HEK293 (cell line): ENCODE results near the gene TLCD2.

ENCODE experiments used
- CTCF ChIA-PET: fragments of 350-600 bp; formaldehyde crosslinking; extraction: SDS; loops from one replicate; lab custom pipeline; 2021; ENCODE audit warnings: antibody characterized with exemption; lab: Yijun Ruan, JAX
- POLR2A ChIA-PET: fragments of 300-600 bp; formaldehyde crosslinking; extraction: SDS; loops from one replicate; lab custom pipeline; 2020; ENCODE audit warnings: antibody characterized with exemption, inconsistent platforms; lab: Yijun Ruan, JAX
- H3K27ac ChIP-seq: fragments of 200-500 bp; sonication (Bioruptor generic); 2 replicates; pipeline ENCODE4 v1.5.1; 2014; ENCODE audit warnings: low read depth, low read length, control low read depth, inconsistent platforms; ENCODE audit errors: extremely low read depth
- H3K36me3 ChIP-seq, 2 experiments: fragments of 200-500 bp in 1 of 2; sonication (Bioruptor generic) in 1 of 2; 1 replicate in 1 of 2; 2 replicates in 1 of 2; pipeline ENCODE4 v1.5.1; 2014 to 2017; ENCODE audit warnings: inconsistent platforms in 2 of 2, low read length in 2 of 2; ENCODE audit not compliant: control insufficient read depth in 2 of 2, insufficient read depth in 1 of 2
- H3K4me1 ChIP-seq: fragments of 200-500 bp; sonication (Bioruptor generic); 2 replicates; pipeline ENCODE4 v1.5.1; 2014; ENCODE audit warnings: mild to moderate bottlenecking, low read length, inconsistent platforms; ENCODE audit not compliant: control insufficient read depth, insufficient read depth
- H3K4me3 ChIP-seq: 2 replicates; pipeline ENCODE4 v1.5.1; 2011; ENCODE audit warnings: low read depth, mild to moderate bottlenecking, control low read depth, low read length, moderate library complexity
- H3K9me3 ChIP-seq: fragments of 200-500 bp; sonication (Bioruptor generic); 2 replicates; pipeline ENCODE4 v1.5.1; 2014; ENCODE audit warnings: low read depth, low read length, inconsistent platforms; ENCODE audit not compliant: control insufficient read depth, insufficient read depth
- ATF2 ChIP-seq: fragments of 450-650 bp; formaldehyde crosslinking; IDR thresholded peaks from 2 replicates; pipeline ENCODE4 v1.5.1; 2016; ENCODE audit warnings: missing biosample characterization, missing genetic modification characterization, low read depth
- GLIS2 ChIP-seq: fragments of 450-650 bp; formaldehyde crosslinking; IDR thresholded peaks from 2 replicates; pipeline ENCODE4 v1.5.1; 2016; ENCODE audit warnings: missing biosample characterization, missing genetic modification characterization
- HOXA7 ChIP-seq: sonication (generic); formaldehyde crosslinking; IDR thresholded peaks from 2 replicates; pipeline ENCODE4 v1.8.1; 2022; ENCODE audit warnings: missing genetic modification reagents, borderline replicate concordance
- MEIS1 ChIP-seq: sonication (generic); formaldehyde crosslinking; IDR thresholded peaks from 2 replicates; pipeline ENCODE4 v1.8.1; 2022; ENCODE audit warnings: missing genetic modification reagents, mild to moderate bottlenecking, borderline replicate concordance
- PBX3 ChIP-seq: sonication (generic); formaldehyde crosslinking; IDR thresholded peaks from 2 replicates; pipeline ENCODE4 v1.8.1; 2022; ENCODE audit warnings: mild to moderate bottlenecking, moderate library complexity, missing genetic modification reagents
- PRDM2 ChIP-seq: fragments of 450-650 bp; formaldehyde crosslinking; IDR thresholded peaks from 2 replicates; pipeline ENCODE4 v1.5.1; 2016; ENCODE audit warnings: missing biosample characterization, missing genetic modification characterization, borderline replicate concordance
- SETDB1 ChIP-seq: IDR thresholded peaks from one replicate; pipeline ENCODE4 v1.6.1; 2017; ENCODE audit warnings: mild to moderate bottlenecking, low read length, moderate library complexity, mixed read lengths; ENCODE audit not compliant: insufficient read length
- ZBTB26 ChIP-seq: fragments of 450-650 bp; formaldehyde crosslinking; optimal IDR thresholded peaks from 2 replicates; pipeline ENCODE3; 2016; ENCODE audit warnings: missing biosample characterization, mild to moderate bottlenecking, missing genetic modification characterization
- ZFP3 ChIP-seq: fragments of 450-650 bp; formaldehyde crosslinking; IDR thresholded peaks from 2 replicates; pipeline ENCODE4 v1.5.1; 2016; ENCODE audit warnings: low read depth, missing biosample characterization, missing genetic modification characterization
- ZNF10 ChIP-seq: fragments of 450-650 bp; formaldehyde crosslinking; IDR thresholded peaks from 2 replicates; pipeline ENCODE4 v1.5.1; 2017; ENCODE audit warnings: missing biosample characterization, missing genetic modification characterization
- ZNF132 ChIP-seq: fragments of 450-650 bp; formaldehyde crosslinking; IDR thresholded peaks from 2 replicates; pipeline ENCODE4 v1.5.1; 2017; ENCODE audit warnings: missing biosample characterization, missing genetic modification characterization, borderline replicate concordance
- ZNF18 ChIP-seq: fragments of 450-650 bp; formaldehyde crosslinking; IDR thresholded peaks from 2 replicates; pipeline ENCODE4 v1.5.1; 2016; ENCODE audit warnings: missing biosample characterization, missing genetic modification characterization
- ZNF26 ChIP-seq: fragments of 450-650 bp; formaldehyde crosslinking; IDR thresholded peaks from 2 replicates; pipeline ENCODE4 v1.5.1; 2016; ENCODE audit warnings: missing biosample characterization, missing genetic modification characterization
- ZNF280C ChIP-seq: fragments of 450-650 bp; formaldehyde crosslinking; IDR thresholded peaks from 2 replicates; pipeline ENCODE4 v1.5.1; 2016; ENCODE audit warnings: missing biosample characterization, missing genetic modification characterization
- ZNF341 ChIP-seq: fragments of 450-650 bp; formaldehyde crosslinking; IDR thresholded peaks from 2 replicates; pipeline ENCODE4; 2016; ENCODE audit warnings: low read depth, missing biosample characterization, missing genetic modification characterization
- ZNF366 ChIP-seq: fragments of 450-650 bp; formaldehyde crosslinking; conservative IDR thresholded peaks from 2 replicates; pipeline ENCODE4 v1.5.1; 2016; ENCODE audit warnings: missing biosample characterization, missing genetic modification characterization
- ZNF561 ChIP-seq: fragments of 450-650 bp; IDR thresholded peaks from 2 replicates; pipeline ENCODE4 v1.5.1; 2018; ENCODE audit warnings: missing biosample characterization, missing genetic modification characterization, borderline replicate concordance
- ZNF626 ChIP-seq: fragments of 450-650 bp; sonication (Bioruptor Pico); formaldehyde crosslinking; IDR thresholded peaks from 2 replicates; pipeline ENCODE4 v1.5.1; 2018; ENCODE audit warnings: missing biosample characterization, missing genetic modification characterization, inconsistent platforms
- ZNF747 ChIP-seq: fragments of 450-650 bp; formaldehyde crosslinking; IDR thresholded peaks from 2 replicates; pipeline ENCODE4 v1.5.1; 2016; ENCODE audit warnings: missing biosample characterization, missing genetic modification characterization
- ZNF785 ChIP-seq: fragments of 450-650 bp; formaldehyde crosslinking; IDR thresholded peaks from 2 replicates; pipeline ENCODE4 v1.5.1; 2016; ENCODE audit warnings: missing biosample characterization, missing genetic modification characterization

The TLCD2 gene

GRCh38 chr17:1759529-1759928 lies 49.4 kb upstream of the TLCD2 start:
- CTCF ChIA-PET = no interaction called here
- H3K9me3 ChIP-seq = no peaks in the 10 kb centered on the region
- no peak overlapping the region for H3K27ac ChIP-seq
- H3K36me3 ChIP-seq = no peaks in the 10 kb centered on the region; a peak in 1 of 3 replicates
- H3K4me1 ChIP-seq = peaks cover 6% of the 10 kb centered on the region
- TF ChIP-seq ZNF785 (no peak), GLIS2 (no peak), PBX3 (CRISPR knock-in tag) (no peak), ZNF561 (no peak), ZNF132 (tag by site-specific recombination) (no peak)
- H3K4me3 ChIP-seq = no peak overlapping the region
- POLR2A ChIA-PET = no interaction called here

GRCh38 chr17:1758807-1759206 lies 48.6 kb upstream of the TLCD2 start:
- ChIA-PET POLR2A (no interaction called here), CTCF (no interaction called here)
- Histone ChIP-seq H3K4me3 (no peak overlapping the region), H3K4me1 (peaks cover 6% of the 10 kb centered on the region), H3K9me3 (no peaks in the 10 kb centered on the region), H3K27ac (no peak overlapping the region), H3K36me3 (no peaks in the 10 kb centered on the region; a peak in 1 of 3 replicates)
- no peak for TF ChIP-seq ZNF26
- TF ChIP-seq ZNF280C (tag by site-specific recombination) = no peak
- TF ChIP-seq SETDB1 = no peak
- no peak for TF ChIP-seq ZBTB26 (tag by site-specific recombination)
- no peak for TF ChIP-seq ZNF561
- no peak for TF ChIP-seq ATF2 (tag by site-specific recombination)
- no peak for TF ChIP-seq ZNF626 (tag by site-specific recombination)
- TF ChIP-seq ZNF341 (tag by site-specific recombination) = no peak
- TF ChIP-seq PRDM2 = no peak
- TF ChIP-seq ZNF10 (tag by site-specific recombination) = no peak
- no peak for TF ChIP-seq ZNF747
- no peak for TF ChIP-seq ZNF366 (tag by site-specific recombination)
- TF ChIP-seq HOXA7 = no peak
- no peak for TF ChIP-seq ZFP3
- TF ChIP-seq ZNF18 = no peak
- no peak for TF ChIP-seq MEIS1
